Hematopoietic multipotent progenitor cell treated with erythropoietin and hydrocortisone succinate and interleukin-3 and kit ligand, for 4 days (in vitro differentiated cells): ENCODE results near the gene GALNT14.
A peak's percentile ranks its signal among the peaks of the same experiment; 100 is the strongest.

Experiments
- DNase-seq: peaks from one replicate; pipeline ENCODE4 v3.0.0-alpha.2; 2015

The GALNT14 gene

DNA sequence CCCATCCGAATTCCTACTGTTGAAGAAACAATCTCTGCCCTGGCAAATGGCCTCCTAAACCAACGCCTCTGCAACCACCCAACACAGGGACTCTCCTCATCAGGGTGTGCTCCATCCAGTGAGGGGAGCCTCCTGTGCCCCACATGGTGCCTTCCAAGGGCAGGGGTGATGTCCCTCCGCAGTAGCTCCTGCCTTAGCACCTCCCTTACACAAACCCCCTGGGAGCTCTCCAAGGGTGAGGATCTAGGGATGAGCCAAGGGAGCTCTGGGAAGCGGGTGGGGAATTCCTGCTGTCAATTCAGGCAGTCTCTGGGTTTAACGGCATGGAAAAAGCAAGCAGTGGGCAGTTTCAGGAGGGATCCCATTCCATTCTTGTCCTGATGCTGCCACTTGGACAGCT, 3.8 kb downstream of the GALNT14 start:
- no peak for DNase-seq

DNA sequence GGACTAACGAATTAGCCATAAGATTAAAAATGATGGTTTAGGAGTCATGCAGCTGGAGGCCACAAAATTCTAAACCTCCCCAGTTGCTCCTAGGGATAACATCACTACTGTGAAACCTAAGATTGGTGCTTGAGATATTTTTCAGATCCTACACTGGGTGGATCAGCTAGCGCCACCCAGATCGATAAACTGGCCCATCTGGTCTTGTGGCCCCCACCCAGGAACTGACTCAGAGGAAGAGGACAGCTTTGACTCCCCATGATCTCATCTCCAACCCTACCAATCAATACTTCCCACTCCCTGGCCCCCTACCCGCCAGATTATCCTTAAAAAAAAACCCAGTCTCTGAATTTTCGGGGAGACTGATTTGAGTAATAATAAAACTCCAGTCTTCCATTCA, 5.5 kb downstream of the GALNT14 start:
- DNase-seq: no peak

DNA sequence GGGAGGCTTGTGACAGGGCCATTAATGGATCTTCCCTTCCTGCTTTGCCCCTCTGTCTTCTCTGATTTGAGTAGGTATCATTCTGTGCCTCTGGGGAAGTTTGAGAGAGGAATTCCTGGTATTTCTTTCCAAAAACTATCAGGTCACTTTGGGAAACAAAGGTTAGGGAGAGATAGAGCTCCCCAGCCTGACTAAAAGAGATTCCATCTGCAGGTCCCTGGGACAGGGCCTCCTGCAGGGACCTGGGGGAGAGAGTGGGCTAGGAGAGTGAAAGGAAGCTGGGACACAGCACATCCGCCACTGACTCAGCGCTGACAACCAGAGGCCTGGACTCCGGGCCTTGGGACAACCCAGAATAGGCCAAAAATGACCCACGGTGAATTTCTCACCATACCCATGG, 6.4 kb downstream of the GALNT14 start:
- no peak for DNase-seq

DNA sequence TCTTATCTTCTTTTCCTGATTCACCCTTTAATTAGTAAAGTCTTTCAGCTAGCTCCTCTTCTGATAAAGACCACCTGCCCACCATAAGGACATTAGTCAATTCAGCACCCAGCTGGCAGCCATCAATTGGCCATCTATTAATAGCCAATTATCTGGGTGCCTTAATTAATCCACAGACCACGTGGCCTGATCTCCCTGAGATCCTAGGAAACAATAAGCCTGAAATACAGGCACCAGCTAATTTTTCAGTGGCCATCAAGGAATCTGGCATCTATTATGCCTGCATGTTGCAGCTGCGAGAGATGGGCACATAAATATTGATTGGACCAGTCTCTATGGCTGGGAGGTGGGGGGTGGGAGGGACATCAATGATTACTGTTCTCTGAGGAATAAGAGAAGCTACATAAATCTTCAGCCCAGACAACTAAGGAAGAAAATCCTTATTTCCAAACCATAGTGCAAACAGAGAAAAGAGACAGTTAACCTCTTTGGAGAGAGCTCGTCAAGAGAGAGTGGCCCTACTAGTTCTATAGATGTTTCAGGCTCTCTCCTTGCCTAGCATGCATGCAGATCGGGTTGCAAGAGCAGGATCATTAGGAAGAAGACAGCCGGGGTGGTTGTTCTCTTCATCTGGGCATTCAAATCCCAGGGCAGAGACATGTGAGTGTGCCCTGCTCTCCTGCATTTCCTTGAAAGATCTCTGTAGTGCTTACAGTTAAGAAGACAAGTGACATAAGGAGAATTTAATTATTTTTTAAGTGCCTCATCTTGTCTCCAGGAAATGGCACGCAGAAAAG, 8.7 kb downstream of the GALNT14 start:
- no peak for DNase-seq

DNA sequence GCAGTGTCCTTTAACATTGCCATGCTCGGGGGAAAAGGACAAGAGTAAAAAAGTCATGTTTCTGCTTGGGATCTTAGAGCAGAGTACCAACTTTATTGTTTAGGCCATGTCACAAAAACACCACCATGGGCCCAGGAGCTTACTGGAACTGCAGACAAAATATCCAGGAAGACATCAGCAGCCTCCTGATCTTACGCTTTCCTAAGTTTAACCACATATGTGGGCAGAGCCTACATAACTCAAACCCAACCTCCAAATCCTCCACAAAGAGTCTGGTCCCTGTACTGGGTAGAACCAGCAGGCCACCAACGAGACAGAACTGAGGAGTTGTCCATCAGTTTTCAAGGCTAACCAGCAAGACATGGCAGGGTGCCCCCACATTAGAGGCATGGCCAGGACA, 10.3 kb downstream of the GALNT14 start:
- no peak for DNase-seq

DNA sequence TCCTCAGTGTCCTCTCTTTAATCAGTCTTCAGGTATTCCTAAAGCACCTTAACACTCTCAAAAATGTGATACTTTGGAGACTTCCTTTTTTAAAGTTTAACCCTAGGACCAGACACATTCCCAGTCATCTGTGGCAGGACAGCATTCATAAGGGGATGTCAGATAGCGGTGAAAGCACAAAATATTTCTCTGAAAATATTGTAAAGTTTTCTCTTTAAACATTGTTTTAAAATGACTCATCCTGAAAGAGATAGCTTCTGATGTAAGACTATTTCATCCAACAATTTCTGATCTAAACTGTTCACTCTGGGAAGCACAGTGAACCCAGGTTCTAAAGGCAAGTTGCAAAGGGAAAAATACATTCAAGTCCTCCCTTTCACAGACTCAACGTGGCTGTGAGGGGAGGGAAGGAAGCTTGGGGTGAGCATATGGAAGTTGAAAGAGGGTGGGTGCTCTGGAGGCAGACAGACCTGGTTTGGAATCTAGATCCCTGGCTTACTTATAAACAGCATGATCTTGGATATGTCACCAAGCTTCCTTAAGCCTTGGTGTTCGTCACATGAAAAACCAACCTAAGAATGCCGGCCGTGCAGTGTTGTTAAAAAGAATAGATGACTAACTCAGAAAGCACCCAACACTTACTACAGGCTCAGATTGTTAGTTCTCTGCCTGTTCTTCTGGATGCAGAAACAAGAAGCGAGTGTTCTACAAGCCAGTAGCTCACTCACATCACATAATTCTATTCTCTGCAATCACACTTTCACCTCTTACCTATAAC, 12.1 kb downstream of the GALNT14 start:
- no peak for DNase-seq

DNA sequence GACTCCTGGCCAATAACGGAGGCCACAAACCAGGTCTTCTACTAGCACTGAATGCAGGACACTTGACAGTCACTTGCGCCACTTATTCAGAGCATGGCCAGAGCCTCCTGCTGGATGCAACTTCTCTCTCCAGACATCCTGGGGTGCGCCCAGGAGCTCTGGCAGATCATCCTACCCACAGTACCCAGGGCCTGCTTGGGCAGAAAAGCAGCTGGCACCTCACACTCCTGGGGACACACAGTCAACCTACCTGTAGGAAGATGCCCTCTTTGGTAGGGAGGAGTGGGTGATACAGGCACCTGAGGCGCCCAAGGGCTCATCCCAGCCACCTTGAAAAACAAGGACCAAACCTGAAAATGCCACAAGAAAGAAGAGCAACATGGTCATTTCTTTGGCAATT, 13.3 kb downstream of the GALNT14 start:
- no peak for DNase-seq

DNA sequence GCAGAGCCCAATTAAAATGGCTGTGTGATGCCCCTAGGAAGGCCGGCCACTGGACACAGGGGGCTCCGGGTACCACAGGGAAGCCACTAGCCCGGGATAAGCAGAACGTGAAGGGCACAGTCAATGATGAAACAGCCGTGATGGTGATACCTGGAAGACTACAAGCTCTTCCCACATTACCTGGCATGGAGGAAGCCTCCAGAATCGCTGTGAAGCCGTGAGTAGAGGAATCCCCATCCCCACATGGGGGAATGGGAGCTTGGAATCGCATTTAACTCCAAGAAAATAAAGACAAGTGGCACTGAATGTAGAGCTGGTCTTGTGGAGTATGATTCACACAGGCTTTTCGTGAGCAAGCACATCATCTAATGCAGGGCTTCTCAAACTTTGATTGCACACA, 16.1 kb downstream of the GALNT14 start:
- DNase-seq: no peak

DNA sequence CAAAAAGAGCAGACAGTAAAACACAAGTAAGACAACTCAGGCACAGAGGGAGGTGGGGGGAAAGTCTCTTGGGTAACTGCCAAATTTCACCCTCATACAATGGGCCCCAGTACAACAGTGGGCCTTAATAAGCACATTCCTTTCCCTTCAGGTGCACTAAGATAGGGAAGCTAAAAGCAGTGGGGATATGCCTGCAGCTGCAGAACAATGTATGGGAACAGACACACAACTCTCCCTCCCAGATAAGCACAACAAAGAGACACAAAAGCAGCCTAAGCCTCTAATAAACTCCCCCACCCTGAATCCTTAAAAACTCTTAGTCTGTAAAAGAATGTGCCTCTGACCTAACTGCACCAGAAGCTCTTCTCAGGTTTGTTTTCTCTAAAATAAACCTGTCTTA, 24.5 kb downstream of the GALNT14 start:
- no peak for DNase-seq

DNA sequence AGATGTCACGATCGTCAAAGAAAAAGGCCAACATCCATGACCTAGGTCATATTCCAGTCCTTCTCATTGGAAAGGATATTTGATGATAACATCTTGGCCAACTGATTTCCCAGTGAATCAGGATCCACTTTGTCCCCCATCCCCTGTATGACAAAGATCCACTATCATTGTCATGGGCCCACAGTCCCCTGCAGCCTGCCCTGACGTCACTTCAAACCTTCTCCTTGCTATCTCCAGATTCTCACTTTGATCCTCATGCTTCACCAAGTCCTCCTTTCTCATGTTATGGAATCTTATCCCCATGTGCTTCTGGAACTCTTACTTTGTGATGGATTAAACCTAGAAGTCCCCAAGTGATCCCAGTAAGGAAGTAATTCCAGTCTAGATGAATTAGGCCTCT, 25.7 kb downstream of the GALNT14 start:
- no peak for DNase-seq

DNA sequence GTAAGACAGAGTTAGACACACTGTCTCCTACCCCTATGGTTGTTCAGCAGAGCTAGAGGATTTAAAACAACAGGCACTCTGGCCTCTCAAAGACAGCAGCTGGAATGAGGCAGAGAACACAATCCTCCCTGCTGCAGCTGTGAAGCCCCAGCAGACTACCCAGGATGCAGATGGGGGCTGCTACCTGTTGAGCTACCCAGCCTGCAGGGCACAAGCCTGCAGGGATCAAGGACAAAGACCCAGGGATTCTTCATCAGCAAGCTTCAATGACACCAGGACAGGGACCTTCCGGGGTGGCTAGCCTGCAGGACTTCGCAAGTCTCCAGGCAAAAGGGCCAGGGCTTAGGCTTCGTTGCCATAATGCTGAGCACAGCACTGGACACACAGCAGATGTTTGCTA, 27.2 kb downstream of the GALNT14 start:
- DNase-seq: no peak

DNA sequence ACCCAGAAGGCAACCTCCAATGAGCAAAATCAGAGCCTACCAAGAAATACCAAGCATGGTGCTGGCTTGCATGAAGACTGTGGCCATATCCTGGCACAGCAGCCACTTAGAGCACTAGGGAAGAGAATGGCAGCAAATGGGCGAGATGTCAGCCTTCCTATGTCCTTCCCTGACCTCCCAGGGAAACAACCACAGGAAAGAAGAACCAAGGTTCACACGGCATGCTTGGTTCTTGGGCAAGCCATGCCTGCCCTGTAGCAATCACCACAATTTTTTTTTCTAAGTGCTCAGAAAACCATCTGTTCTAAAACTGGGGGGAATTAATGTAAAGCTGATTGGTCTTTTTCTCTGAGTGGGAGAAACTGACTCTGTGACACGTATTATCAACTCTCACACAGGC, 27.8 kb downstream of the GALNT14 start:
- DNase-seq: no peak

DNA sequence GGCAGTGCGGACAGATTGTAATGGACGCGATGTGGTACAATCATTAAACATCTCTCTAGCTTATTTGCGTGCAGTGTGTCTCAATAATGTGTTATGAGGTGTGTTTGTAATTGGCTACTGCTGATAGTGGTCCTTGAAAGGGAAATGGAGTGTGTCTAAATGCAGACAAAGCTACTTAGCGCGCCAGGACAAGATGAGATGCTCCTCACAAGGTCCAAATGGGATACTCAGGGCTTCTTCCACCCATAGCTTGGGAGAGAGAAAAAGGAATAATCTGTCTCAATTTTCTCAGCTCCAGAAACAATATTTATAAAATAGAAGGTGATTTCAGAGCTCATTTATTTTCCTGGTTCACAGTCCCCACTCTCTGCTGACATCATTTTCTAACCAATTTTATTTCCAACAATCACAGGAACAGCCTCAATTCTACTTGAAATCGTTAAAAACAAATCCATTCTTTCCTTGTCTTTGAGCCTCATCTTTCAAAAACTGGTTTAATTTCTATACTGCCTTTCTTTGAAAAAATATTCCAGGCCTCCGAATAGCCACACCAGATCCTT, 28.5 kb downstream of the GALNT14 start:
- no peak for DNase-seq

DNA sequence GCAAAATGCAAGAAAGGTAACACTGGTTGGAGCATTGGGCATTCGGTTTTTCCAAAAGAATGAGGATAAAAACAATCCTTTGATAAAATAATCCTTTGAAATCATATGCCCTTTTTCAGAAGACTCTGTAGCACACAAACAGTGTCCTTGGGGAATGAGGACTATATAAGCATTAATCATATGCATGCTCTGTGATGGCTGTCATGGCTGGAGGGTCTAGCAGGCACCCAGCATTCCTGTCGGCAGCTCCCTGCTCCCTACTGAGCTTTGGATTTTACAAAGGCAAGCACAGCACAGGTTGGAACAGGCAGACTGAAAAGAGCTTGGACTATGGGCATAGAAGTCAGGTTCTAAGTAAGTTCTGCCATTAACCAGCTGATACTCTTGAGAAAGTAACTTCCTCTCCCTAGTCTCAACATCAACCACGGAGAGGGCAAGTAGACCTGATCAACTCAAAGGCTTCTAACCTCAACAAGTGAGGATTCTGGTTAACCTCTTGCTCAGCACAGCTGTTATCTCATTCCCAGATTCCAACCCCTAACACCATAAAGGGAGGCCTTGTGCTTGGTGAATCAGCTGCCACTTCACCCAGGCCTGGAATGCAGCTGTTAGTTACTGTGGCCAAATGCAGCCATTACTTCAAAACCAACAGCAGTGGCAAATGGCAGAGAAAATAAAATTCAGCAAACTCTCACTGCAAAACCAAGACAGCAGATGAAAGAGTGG, 29.5 kb downstream of the GALNT14 start:
- DNase-seq: peak; percentile 18

DNA sequence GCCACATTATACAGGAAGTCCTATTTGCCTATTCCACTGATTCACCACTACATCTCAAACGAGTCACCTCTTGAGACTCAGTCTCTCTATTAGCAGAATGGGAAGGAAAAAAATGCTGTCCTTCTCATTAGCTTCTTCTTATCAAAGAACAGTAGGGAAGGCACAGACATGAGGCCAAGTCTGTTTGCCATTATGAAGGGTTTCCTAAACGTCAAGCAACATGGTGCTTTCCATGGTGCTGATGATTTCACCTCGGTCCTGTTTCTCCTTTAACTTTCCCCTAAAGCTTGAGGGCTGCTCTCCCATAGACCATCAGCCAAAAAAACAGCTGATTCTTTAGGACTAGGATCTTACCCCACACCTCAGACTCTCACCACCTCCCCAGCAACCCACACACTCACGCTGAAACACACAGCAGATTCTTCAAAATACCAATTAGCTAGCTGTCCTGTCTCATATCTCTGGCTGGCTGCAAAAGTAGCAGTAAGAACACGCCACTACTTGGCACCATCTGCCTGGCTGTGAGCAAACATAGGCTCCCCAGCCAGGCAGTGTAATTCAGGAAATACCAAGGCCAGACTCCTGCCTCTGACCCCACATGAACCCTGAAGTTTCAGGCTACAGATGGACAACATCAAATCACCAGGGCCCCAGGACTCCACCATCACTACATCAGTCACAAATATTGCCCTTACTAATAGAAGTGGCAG, 30.5 kb downstream of the GALNT14 start:
- peak; percentile 25 for DNase-seq

DNA sequence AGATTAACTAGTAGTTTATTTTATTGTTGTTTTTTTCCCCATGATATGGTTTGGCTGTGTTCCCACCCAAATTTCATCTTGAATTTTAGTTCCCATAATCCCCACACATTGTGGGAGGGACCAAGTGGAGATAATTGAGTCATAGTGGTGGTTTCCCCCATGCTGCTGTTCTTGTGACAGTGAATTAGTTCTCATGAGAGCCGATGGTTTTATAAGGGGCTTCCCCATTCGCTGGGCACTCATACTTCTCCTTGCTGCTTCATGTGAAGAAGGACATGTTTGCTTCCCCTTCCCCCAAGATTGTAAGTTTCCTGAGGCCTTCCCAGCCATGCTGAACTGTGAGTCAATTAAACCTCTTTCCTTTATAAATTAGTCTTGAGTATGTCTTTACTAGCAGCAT, 36.5 kb downstream of the GALNT14 start:
- no peak for DNase-seq

DNA sequence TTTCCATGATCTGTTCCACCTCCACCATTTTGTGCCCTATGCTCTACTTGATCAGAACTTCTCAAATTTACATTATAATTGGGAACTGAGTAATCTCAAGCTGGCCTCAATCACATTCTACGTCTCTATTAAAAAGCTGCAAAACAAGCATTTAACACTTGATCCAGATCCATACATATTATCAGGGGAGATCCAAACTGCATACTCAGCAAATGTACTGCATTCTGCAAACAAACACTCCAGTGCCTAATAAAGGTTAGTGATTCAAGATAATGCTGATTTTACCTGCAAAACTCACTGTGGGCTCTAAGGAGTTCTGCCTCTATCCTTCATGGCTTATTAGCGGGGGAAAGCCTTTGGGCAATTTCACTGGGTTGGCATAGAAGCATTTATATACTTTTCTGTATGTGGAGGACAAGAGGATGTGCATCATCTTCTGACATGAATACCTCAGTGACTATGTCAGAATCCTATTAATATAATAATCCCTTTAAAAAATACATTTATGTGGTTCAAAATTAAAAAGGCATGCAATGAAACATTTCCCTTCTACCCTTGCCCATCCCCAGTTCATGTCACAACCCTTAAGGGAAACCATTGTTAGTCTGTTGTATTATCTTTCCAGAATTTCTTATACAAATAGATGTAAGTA, 40.2 kb downstream of the GALNT14 start:
- DNase-seq: no peak

DNA sequence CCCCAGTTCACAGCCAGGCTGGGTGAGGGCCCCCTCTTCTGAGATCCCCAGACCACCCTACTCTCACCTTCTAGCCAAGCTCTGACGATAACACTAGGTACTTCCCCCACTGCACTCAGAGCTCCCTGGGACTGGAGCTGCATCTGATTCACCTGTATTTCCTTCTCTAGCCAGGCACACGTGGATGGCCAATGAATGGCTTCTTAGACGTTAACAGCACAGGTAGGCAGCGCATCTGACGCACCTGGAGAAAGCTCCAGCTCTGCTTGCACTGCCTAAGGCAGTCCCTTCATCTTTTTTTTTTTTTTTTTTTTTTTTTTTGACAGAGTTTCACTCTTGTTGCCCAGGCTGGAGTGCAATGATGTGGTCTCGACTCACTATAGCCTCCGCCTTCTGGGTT, 48.1 kb downstream of the GALNT14 start:
- no peak for DNase-seq

DNA sequence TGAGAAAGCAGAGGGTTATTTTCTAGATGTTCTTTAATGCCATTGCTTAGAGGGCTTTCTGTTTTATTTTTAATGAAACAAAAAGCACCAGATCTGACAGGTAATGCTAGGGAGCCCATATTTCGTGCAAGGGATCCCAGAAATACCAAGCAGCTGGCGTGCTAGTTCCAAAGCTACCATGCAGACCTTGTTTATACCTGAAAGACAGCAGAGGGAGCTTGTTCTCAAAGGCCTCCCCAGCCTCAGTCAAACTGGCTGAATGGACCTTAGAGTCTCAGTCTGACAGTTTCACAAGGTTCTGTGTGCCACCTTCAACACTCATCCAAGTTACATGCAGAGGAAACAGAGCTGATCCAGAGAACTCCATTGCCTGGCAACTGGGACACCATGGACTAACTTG, 48.6 kb downstream of the GALNT14 start:
- DNase-seq: no peak

DNA sequence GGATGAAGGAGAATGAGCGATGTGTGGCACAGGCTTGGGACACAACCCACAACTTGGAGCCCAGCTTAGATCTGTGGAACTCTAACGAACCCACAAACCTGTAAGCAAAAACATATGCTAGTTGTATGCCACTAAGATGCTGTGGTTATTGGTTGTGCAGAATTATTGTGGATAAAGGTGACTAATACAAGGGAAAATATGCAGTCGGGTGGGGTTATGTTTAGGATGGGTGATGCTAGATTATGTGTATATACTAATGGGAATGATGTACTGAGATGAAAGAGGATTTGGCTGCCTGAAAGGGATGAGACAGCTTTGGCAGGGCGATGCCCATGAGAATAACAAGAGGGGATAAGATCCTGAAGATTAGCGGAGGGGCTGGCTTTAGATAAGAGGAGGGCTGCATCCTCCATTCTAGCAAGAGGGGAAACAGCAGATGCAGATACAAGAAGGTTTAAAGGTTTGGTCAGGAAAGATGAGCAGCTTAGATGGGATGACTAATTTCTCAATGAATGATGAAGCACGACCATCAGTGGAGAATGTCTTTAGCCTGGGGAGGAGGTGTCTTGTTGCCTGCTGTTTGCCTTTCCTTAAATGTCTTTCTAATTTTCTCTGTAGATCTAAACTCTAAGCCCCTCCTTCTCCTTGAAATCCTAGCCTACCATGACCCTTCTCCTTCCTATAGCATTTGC, 49.6 kb downstream of the GALNT14 start:
- no peak for DNase-seq

DNA sequence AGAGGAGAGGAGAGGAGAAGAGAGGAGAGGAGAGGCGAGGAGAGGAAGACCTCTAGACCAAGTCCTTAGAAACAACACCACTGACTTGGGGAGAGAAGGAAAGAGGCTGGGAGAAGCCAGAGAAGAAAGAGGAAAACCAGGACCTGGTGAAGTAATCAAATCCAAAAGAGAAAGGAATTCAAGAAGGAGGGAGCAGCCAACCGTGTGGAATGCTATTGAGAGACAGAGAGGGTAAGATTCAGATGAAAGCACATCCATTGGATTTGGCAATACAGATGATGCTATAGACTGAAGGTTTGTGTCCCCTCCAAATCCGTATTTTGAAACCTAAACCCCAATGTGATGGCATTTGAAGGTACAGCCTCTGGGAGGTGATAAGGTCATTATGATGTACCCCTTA, 50.7 kb downstream of the GALNT14 start:
- no peak for DNase-seq

DNA sequence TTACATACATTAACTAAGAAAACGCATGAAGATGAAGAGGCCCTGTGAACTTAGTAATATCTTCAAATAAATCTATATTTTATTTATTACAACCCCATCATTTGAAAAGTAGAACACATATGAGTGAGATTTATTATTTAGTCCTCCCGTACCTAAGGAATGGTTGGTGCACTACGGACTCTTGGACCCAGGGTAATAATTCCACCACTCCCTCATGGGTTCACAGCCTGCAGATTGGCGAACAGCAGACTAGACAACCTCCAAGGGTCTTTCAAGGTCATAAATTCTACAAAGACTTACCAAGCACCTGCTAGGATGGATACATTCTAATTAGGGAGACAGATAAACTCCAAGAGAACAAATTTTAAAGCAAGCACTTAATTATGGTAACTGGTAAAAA, 51.6 kb downstream of the GALNT14 start:
- no peak for DNase-seq
